T-helper 1 cell treated with Interleukin-12 subunit alpha and Interleukin-12 subunit beta and Interleukin-4 antibody, amounts not matched to agents 30 μg/mL and 1 μg/mL, for 36 hours (primary cell): ENCODE measurements around the gene CAPN9.

Experiments
- H3K27ac Mint-ChIP-seq: one replicate; pipeline ENCODE4 v1.8.0; 2021; ENCODE audit warnings: mild to moderate bottlenecking, mixed read lengths
- H3K27me3 Mint-ChIP-seq: one replicate; pipeline ENCODE4 v1.8.0; 2021; ENCODE audit warnings: low read depth, mixed read lengths
- H3K36me3 Mint-ChIP-seq: one replicate; pipeline ENCODE4 v1.8.0; 2021; ENCODE audit warnings: low read depth, mixed read lengths
- H3K4me1 Mint-ChIP-seq: one replicate; pipeline ENCODE4 v1.8.0; 2021; ENCODE audit warnings: low read depth, mixed read lengths
- H3K4me3 Mint-ChIP-seq: one replicate; pipeline ENCODE4 v1.8.0; 2021; ENCODE audit warnings: mild to moderate bottlenecking, moderate library complexity, mixed read lengths
- H3K9me3 Mint-ChIP-seq: one replicate; pipeline ENCODE4 v1.8.0; 2021; ENCODE audit warnings: mixed read lengths

The CAPN9 gene

DNA sequence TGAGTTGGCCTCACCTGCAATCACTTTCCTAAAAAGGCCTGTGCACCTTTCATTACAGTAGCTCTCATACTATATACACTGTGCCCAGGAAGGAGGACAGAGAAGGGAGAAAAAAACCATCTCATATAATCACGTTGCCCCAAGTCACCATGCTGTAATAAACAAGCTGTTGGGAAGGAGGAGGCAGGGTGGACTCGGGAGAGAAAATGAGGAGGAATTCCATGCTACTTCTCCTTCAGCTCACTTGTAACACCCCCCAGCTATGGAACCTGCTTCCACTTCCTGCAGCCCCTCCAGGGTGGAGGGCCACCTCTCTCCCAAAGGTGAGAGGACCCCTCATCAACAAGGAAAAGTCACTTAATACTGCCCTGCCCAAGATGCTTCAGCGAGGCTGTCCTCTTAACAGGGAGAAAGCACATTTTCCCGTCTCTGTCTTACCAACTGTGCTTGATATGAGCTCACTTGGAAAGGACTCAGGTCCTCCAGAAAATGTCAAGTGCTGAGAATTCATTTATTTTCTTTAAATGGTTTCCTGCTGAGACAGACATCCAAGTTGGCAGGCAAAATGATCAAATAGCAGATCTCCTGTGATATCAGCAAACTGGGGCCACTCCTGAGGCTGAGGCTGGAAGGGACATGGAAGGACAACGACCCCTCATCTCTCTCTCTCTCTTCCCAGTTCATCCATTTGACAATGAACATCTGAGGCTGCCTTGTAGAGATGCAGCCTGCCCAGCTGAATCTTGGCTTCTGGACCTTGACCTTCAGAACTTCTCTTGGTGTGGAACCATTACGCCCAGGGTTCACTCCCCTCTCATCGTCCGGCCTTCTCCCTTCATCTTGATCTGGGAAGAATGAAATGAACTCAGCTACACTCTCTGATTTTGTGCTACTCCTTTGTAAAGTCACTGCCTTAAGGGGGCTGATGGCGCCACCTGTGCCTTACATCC, 54.0 kb downstream of the CAPN9 start:
- Mint-ChIP-seq H3K4me1 (no peaks in the 10 kb centered on the region), H3K36me3 (no peaks in the 10 kb centered on the region), H3K4me3 (no peak overlapping the region), H3K27me3 (peaks cover 13% of the 10 kb centered on the region), H3K27ac (no peak overlapping the region), H3K9me3 (peaks cover 2% of the 10 kb centered on the region)

DNA sequence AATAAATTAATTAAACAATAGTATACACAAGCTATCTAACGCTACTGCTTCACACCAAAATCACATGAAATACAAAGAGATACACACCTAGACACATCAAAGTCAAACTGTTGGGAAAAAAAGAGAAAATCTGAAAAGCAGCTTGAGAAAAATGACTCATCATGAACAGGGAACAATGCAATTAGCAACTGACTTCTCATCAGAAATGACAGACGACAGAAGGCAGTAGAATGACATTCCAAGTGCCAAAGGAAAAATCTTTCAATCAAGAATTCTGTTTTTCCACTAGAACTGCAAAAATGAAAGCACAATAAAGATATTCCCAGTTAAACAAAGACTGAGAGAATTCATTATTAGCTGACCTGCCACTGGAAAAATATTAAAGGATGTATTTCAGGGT, 57.2 kb downstream of the CAPN9 start:
- H3K4me1 Mint-ChIP-seq: no peaks in the 10 kb centered on the region
- no peak overlapping the region for H3K4me3 Mint-ChIP-seq
- H3K27me3 Mint-ChIP-seq: peaks cover 9% of the 10 kb centered on the region
- peaks cover 10% of the 10 kb centered on the region for H3K9me3 Mint-ChIP-seq
- no peak overlapping the region for H3K27ac Mint-ChIP-seq
- peaks cover 2% of the 10 kb centered on the region for H3K36me3 Mint-ChIP-seq

DNA sequence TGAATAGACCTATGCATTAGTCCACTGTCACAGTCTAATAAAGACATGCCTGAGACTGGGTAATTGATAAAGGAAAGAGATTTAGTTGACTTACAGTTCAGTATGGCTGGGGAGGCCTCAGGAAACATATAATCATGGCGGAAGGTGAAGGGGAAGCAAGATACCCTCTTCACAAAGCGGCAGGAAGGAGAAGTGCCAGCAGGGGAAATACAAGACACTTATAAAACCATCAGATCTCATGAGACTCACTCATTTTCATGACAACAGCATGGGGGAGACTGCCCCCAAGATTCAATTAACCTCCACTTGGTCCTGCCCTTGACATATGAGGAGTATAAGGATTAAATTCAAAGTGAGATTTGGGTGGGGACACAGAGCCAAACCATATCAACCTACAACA, 59.4 kb downstream of the CAPN9 start:
- Mint-ChIP-seq H3K27ac (no peak overlapping the region), H3K36me3 (peaks cover 2% of the 10 kb centered on the region), H3K9me3 (peaks cover 10% of the 10 kb centered on the region), H3K27me3 (peaks cover 9% of the 10 kb centered on the region), H3K4me1 (no peaks in the 10 kb centered on the region), H3K4me3 (no peak overlapping the region)

DNA sequence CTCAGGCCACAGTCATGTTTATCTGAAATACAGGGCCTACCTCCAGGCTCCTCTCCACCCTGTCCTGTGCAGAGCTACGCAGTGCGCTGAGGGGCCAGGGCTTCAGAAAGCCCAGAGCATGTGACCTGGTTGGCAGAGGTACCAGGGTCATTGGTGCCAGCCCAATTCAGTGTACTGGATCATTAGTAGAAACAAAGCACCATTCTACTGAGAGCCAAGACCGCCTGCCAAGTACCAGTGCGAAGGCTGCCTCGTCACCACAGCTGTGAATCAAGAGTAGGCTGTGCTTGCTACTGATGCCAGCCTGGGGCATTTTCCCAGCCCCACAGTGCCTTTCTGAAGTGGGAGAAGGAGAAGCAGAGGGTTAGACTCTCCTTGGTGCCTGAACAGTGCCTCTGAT, 59.8 kb downstream of the CAPN9 start:
- H3K36me3 Mint-ChIP-seq: peaks cover 2% of the 10 kb centered on the region
- H3K27me3 Mint-ChIP-seq: peaks cover 9% of the 10 kb centered on the region
- peaks cover 10% of the 10 kb centered on the region for H3K9me3 Mint-ChIP-seq
- H3K27ac Mint-ChIP-seq: no peak overlapping the region
- no peak overlapping the region for H3K4me3 Mint-ChIP-seq
- H3K4me1 Mint-ChIP-seq: no peaks in the 10 kb centered on the region

DNA sequence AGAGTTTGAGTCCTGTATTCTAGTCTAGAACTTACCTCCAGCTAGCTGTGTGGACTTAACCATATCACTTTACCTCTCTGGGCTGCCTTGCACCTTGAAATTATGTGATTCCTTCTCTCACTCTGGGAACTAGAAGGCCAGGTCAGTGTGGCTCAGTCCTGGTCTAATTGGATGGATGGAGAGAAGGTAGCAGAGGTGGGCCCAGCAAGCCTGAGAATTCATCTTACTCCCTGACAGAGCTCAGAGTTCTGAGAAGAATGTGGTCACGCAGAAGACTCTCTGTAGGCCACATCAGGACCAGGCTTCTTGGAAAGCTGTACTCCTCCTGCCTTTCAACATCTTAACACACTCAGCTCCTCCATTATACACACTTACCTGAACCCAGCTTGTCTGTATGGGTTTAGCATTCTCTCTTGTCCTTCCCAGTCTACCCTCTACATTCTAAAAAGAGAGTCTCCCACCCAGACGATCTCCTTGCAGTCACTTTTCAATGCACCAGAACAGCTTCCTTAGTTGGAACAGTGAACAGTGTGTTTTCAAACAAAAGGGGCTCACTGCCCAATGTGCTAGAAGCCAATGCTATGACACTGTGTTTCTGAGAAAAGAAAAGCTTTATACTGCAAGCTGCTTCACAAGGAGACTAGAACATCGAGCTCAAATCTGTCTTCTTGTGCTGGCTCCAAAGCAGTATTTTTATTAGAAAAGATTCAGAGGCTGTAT, 60.5 kb downstream of the CAPN9 start:
- no peak overlapping the region for H3K27ac Mint-ChIP-seq
- H3K27me3 Mint-ChIP-seq: peaks cover 11% of the 10 kb centered on the region
- H3K36me3 Mint-ChIP-seq: peaks cover 2% of the 10 kb centered on the region
- peaks cover 15% of the 10 kb centered on the region for H3K9me3 Mint-ChIP-seq
- no peaks in the 10 kb centered on the region for H3K4me1 Mint-ChIP-seq
- no peak overlapping the region for H3K4me3 Mint-ChIP-seq

DNA sequence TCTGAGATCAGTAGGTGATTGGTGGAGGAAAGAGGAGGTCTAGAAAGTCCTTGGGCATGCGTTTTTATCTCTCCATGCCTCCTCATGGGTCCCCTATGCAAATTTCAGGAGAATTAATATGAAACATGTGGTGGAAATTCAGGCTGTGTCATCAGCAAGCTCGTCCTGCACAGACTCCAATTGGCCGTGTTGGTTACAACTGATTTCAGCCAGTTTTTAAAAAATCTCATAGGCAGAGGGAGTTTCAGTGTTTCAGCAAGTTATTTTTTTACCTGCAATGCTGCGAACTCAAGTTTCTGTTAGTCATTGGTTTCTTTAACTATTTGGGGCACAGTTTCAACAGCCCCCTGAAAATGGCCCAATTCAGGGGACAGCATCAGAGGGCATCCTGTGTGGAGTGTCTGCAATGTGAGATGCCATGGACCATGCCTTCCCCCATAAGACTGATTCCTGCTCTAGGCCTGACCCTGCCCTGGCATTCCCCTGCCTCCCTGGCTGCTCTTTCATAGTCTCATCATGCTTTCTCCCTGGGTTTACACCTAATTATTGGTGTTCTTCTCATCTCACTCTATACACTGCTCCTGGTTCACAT, 61.2 kb downstream of the CAPN9 start:
- no peaks in the 10 kb centered on the region for H3K4me1 Mint-ChIP-seq
- H3K36me3 Mint-ChIP-seq: peaks cover 2% of the 10 kb centered on the region
- H3K9me3 Mint-ChIP-seq: peaks cover 21% of the 10 kb centered on the region
- no peak overlapping the region for H3K4me3 Mint-ChIP-seq
- H3K27ac Mint-ChIP-seq: no peak overlapping the region
- peaks cover 12% of the 10 kb centered on the region for H3K27me3 Mint-ChIP-seq

DNA sequence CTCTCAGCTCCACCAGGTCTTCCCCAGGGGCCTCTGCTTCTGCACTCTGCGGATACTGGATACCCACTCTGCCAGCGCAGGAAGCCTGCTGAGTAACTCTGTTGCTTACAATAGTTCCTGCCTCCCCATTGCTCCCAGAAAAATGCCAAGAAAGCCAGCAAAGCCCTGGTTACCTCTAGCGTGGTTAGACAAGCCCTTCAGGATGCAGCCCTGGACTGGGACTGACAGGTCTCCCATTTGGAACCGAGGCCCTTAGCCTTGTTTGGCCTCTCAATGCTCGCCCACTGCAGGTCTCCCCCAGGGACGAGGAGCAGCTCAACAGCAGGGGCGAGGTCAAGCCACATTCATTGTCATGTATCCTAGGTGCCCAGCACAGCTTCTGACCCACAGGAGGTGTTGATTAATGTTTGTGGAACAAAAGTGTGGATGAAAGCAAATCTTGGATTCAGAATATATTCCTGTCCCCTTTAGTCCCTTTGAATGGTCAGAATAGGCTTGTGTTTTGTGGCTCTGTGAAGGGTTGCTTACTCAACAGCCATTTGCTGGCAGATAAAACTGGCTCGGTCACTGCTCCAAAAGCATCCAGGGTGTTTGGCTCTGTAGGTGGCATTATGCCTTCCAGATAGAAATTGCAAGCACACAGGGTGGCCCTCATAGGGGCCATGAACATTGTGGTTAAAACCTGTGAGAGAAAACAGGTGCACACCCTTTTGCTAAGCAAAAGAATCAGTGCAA, 62.2 kb downstream of the CAPN9 start:
- H3K9me3 Mint-ChIP-seq: peaks cover 29% of the 10 kb centered on the region
- no peaks in the 10 kb centered on the region for H3K4me1 Mint-ChIP-seq
- peaks cover 2% of the 10 kb centered on the region for H3K36me3 Mint-ChIP-seq
- peaks cover 16% of the 10 kb centered on the region for H3K27me3 Mint-ChIP-seq
- no peak overlapping the region for H3K27ac Mint-ChIP-seq
- H3K4me3 Mint-ChIP-seq: no peak overlapping the region

DNA sequence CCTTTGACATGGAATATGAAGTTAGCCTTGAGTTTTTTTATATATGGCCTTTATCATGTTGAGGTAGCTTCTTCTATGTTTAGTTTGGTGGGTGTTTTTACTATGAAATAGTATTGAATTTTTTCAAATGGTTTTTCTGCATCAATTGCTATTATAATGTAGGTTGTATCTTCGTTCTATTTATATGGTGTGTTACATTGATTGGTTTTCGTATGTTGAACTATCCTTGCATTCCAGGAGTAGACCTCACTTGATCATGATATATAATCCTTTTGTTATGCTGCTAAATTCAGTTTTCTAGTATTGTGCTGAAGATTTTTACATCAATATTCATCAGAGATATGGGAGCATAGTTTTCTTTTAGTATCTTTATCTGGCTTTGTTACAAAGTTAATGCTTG, 65.4 kb downstream of the CAPN9 start:
- no peak overlapping the region for H3K27ac Mint-ChIP-seq
- H3K36me3 Mint-ChIP-seq: no peaks in the 10 kb centered on the region
- no peak overlapping the region for H3K4me3 Mint-ChIP-seq
- no peaks in the 10 kb centered on the region for H3K4me1 Mint-ChIP-seq
- peaks cover 18% of the 10 kb centered on the region for H3K27me3 Mint-ChIP-seq
- peaks cover 19% of the 10 kb centered on the region for H3K9me3 Mint-ChIP-seq

DNA sequence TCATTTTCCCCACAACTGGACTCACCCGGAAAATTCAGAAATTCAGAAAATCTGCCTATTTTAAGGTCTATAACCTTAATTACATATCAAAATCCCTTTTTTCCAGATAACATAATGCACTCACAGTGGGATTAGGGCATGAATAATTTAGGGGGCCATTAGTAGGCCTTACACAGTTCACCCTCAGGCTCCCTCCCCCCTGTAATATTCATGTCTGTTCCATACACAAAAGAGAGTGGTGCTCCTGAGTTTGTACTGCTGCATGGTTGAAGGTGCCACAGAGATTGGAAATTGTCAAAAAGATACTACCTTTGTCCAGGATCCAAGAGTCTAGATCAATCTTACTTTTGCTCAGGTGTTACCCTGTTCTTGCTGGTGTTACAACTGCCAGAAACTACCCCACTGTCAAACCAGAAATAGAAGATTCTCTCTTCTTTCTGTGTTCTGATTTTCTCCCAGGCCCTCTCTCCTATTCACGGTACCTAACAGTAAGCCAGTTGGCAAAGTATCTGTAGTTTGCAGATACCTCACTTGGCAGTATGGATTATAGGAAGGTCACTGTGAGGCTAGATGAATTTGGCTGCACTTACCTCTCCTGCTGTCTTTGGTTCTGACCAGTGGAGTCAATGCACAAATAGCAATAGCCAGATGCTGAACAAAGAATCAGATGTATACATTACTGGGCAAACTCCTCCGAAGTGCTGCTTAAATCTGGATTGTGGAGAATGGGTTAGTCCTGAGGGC, 67.9 kb downstream of the CAPN9 start:
- Mint-ChIP-seq H3K27ac (no peak overlapping the region), H3K27me3 (peaks cover 23% of the 10 kb centered on the region), H3K4me1 (no peaks in the 10 kb centered on the region), H3K9me3 (peaks cover 19% of the 10 kb centered on the region), H3K36me3 (no peaks in the 10 kb centered on the region), H3K4me3 (no peak overlapping the region)

DNA sequence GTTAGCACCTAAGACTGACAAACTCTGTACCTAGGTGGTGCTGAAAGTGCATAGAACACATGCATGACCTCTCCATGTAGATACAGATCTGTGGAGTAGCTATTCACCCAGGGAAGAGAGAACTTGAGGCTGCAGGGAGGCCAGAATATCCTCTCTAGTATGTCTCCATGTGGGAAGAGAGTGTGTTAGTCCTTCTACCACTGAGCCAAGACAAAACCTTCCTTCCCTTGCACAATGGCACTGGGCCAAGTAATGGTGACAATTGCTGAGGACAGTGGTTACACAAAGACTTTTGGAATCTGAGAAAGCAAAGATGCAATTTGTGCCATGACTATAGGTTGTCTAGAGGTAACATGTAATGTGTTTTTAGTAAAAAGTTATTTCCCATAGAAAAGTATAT, 68.8 kb downstream of the CAPN9 start:
- Mint-ChIP-seq H3K36me3 (no peaks in the 10 kb centered on the region), H3K27me3 (peaks cover 28% of the 10 kb centered on the region), H3K27ac (no peak overlapping the region), H3K9me3 (peaks cover 19% of the 10 kb centered on the region), H3K4me3 (no peak overlapping the region), H3K4me1 (no peaks in the 10 kb centered on the region)

DNA sequence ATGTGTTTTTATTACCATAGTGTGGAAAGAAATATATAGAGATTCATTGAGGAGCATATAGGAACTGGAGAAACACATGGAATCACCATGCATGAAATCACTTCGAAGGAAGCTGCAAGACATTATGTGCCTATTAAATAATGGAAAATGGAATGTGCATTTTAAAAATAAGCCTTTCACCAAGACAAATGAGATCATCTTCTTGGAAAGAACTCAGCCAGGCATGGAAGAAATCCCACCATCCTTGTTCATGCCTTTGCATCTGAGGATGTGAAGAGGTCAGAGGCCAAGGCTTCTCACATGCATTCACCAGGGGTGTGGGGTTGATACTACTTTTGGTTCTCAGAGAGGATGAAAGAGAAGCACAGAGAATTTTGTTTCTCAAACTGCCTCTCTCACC, 71.2 kb downstream of the CAPN9 start:
- Mint-ChIP-seq H3K4me3 (no peak overlapping the region), H3K36me3 (no peaks in the 10 kb centered on the region), H3K27ac (no peak overlapping the region), H3K27me3 (peaks cover 23% of the 10 kb centered on the region), H3K4me1 (no peaks in the 10 kb centered on the region), H3K9me3 (peaks cover 8% of the 10 kb centered on the region)

DNA sequence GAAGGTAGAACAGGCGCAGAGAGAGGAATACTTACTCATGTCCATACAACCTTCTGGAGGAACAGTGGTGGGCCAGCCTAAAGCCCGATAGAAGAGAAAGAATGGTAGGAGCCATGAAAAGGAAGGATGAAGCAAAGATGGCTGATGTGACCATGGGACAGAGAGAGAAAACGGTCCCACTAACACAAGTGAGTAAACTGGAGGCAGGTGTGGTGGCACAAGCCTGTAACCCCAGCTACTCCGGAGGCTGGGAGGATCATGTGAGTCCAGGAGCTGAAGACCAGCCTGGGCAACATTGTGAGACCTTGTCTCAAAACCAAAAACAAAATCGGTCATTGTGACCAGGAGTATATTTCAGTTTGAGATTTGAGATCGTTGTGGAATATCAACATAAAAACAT, 71.7 kb downstream of the CAPN9 start:
- H3K27me3 Mint-ChIP-seq: peaks cover 20% of the 10 kb centered on the region

DNA sequence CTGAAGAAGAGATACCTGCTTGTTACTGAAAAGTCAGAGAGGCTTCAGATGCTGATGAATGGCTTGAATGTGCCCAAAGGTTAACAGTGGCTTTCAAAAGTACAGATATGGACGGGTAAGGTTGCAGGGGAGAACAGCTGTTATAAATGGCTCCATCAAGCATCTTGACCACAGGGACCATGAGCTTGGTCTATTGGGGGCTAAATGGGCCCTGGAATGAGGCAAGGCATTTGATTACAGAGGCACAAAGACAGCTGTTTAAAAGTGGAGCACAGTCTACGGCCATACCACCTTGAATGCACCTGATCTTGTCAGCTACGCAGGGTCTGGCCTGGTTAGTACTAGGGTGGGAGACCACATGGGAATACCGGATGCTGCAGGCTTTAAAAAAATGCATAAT, 72.8 kb downstream of the CAPN9 start:
- no peak overlapping the region for H3K4me3 Mint-ChIP-seq
- H3K27me3 Mint-ChIP-seq: peaks cover 18% of the 10 kb centered on the region
- no peaks in the 10 kb centered on the region for H3K9me3 Mint-ChIP-seq

More for the DNA sequence above, 71.7 kb downstream of the CAPN9 start:
- Mint-ChIP-seq H3K9me3 (peaks cover 2% of the 10 kb centered on the region), H3K36me3 (no peaks in the 10 kb centered on the region), H3K27ac (no peak overlapping the region), H3K4me1 (no peaks in the 10 kb centered on the region), H3K4me3 (no peak overlapping the region)

DNA sequence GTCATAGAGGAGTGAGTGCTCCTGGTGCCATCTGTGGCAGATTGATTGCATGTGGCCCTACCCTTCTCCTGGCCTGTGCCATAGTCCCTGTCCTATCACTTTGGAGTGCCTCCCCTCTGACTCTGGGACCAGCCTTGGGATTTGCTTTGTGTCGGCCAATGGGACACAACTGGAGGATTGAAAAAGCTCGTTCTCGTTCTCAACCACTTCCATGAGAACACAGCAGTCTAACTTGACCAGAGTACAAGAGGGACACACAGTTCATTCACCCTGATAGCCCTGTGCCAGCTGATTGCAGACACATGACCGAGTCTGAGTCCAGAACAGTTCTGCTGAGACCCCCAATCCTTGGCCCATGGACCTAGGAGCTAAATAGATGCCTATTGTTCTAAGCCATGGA, 73.4 kb downstream of the CAPN9 start:
- H3K9me3 Mint-ChIP-seq: no peaks in the 10 kb centered on the region
- H3K36me3 Mint-ChIP-seq: no peaks in the 10 kb centered on the region
- H3K4me3 Mint-ChIP-seq: no peak overlapping the region
- no peaks in the 10 kb centered on the region for H3K4me1 Mint-ChIP-seq
- peaks cover 20% of the 10 kb centered on the region for H3K27me3 Mint-ChIP-seq
- H3K27ac Mint-ChIP-seq: no peak overlapping the region

More for the DNA sequence above, 72.8 kb downstream of the CAPN9 start:
- Mint-ChIP-seq H3K27ac (no peak overlapping the region), H3K36me3 (no peaks in the 10 kb centered on the region), H3K4me1 (no peaks in the 10 kb centered on the region)
